ENCODE measurements around the gene TMPRSS13. TPM values are rescaled to one million over a fixed set of nuclear protein-coding genes. Genes with fewer than 3 reads are reported as not detected.

Gene TMPRSS13
- total RNA-seq, 2 experiments from 2014 or later: 0.79 to 1.1 TPM

GRCh38 chr11:117884994-117885393, 44.2 kb downstream of the TMPRSS13 start:
- ChIA-PET CTCF (ENCODE audit: unreplicated experiment) (no interaction called here), POLR2A (no interaction called here)
- no TSS peak for BruUV-seq (replicated peaks)
- intact Hi-C loops (cut with micrococcal nuclease; ENCODE audit: unreplicated experiment): no loop called here
- no peak overlapping the region for H3K27ac ChIP-seq (ENCODE audit: low read depth, low read length, poor library complexity, severe bottlenecking)
- DNase-seq (ENCODE audit: low spot score): no peak
- no peak overlapping the region for H3K4me2 ChIP-seq (ENCODE audit: low read length)
- H3K36me3 ChIP-seq (ENCODE audit: insufficient read depth, low read length): no peaks in the 10 kb centered on the region
- no peak overlapping the region for H3K4me3 ChIP-seq (ENCODE audit: low read depth, low read length, poor library complexity, severe bottlenecking)
- no peaks in the 10 kb centered on the region for H3K4me1 ChIP-seq (ENCODE audit: insufficient read depth, low read length, poor library complexity, severe bottlenecking)
- no peaks in the 10 kb centered on the region for H3K79me2 ChIP-seq (ENCODE audit: insufficient read depth, low read depth, low read length)
- no peak for TF ChIP-seq CTCF (conservative IDR thresholded peaks at IDR 0.05; ENCODE audit: low read length)
- TF ChIP-seq EZH2phosphoT487 (IDR thresholded peaks at IDR 0.05; ENCODE audit: borderline replicate concordance, low read depth, low read length): no peak
- H3K9me2 ChIP-seq (ENCODE audit: insufficient read depth, low read length): no peaks in the 10 kb centered on the region
- H4K20me1 ChIP-seq (ENCODE audit: insufficient read depth, low read length): no peaks in the 10 kb centered on the region
- H2AFZ ChIP-seq (ENCODE audit: low read length): no peak overlapping the region
- H3K9me3 ChIP-seq (ENCODE audit: low read length): no peaks in the 10 kb centered on the region

DNA sequence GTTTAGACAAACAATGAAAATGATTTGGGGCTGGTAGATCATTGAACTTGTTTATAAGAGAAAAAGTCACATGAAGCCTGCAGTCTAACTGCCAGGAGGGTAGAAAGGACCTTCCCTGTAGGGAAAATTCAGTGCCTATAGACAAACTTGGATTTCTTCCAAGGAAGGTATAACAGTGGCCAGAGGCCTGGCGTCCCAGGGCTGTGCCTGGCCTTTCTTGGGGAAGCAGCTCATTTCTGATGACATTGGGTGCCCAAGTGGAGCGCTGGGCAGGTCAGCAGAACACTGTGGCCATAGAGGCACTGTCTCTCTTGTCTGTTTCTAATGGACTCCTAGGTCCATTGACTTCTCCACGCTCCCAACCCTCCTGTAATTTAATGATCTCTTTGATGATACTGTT, 46.1 kb downstream of the TMPRSS13 start:
- no TSS peak for BruUV-seq (replicated peaks)
- Histone ChIP-seq H3K4me2 (ENCODE audit: low read length) (no peak overlapping the region), H3K27ac (ENCODE audit: low read depth, low read length, poor library complexity, severe bottlenecking) (no peak overlapping the region), H3K4me1 (ENCODE audit: insufficient read depth, low read length, poor library complexity, severe bottlenecking) (no peaks in the 10 kb centered on the region), H3K9me3 (ENCODE audit: low read length) (no peaks in the 10 kb centered on the region), H3K36me3 (ENCODE audit: insufficient read depth, low read length) (no peaks in the 10 kb centered on the region), H4K20me1 (ENCODE audit: insufficient read depth, low read length) (no peaks in the 10 kb centered on the region), H2AFZ (ENCODE audit: low read length) (no peak overlapping the region), H3K79me2 (ENCODE audit: insufficient read depth, low read depth, low read length) (no peaks in the 10 kb centered on the region), H3K9me2 (ENCODE audit: insufficient read depth, low read length) (no peaks in the 10 kb centered on the region), H3K4me3 (ENCODE audit: low read depth, low read length, poor library complexity, severe bottlenecking) (no peak overlapping the region)
- intact Hi-C loops (cut with micrococcal nuclease; ENCODE audit: unreplicated experiment): no loop called here
- TF ChIP-seq EZH2phosphoT487 (IDR thresholded peaks at IDR 0.05; ENCODE audit: borderline replicate concordance, low read depth, low read length) (no peak), CTCF (conservative IDR thresholded peaks at IDR 0.05; ENCODE audit: low read length) (no peak)
- ChIA-PET CTCF (ENCODE audit: unreplicated experiment) (no interaction called here), POLR2A (no interaction called here)
- DNase-seq (ENCODE audit: low spot score): no peak

GRCh38 chr11:117882311-117882905, 46.8 kb downstream of the TMPRSS13 start:
- POLR2A ChIA-PET: no interaction called here
- Histone ChIP-seq H2AFZ (ENCODE audit: low read length) (no peak overlapping the region), H3K4me3 (ENCODE audit: low read depth, low read length, poor library complexity, severe bottlenecking) (no peak overlapping the region), H3K4me1 (ENCODE audit: insufficient read depth, low read length, poor library complexity, severe bottlenecking) (no peaks in the 10 kb centered on the region), H3K27ac (ENCODE audit: low read depth, low read length, poor library complexity, severe bottlenecking) (no peak overlapping the region), H4K20me1 (ENCODE audit: insufficient read depth, low read length) (no peaks in the 10 kb centered on the region), H3K4me2 (ENCODE audit: low read length) (no peak overlapping the region), H3K79me2 (ENCODE audit: insufficient read depth, low read depth, low read length) (no peaks in the 10 kb centered on the region), H3K9me3 (ENCODE audit: low read length) (no peaks in the 10 kb centered on the region), H3K36me3 (ENCODE audit: insufficient read depth, low read length) (no peaks in the 10 kb centered on the region), H3K9me2 (ENCODE audit: insufficient read depth, low read length) (no peaks in the 10 kb centered on the region)
- TF ChIP-seq CTCF (conservative IDR thresholded peaks at IDR 0.05; ENCODE audit: low read length) (no peak), EZH2phosphoT487 (IDR thresholded peaks at IDR 0.05; ENCODE audit: borderline replicate concordance, low read depth, low read length) (no peak)
- no peak for DNase-seq (ENCODE audit: low spot score)
- no TSS peak for BruUV-seq (replicated peaks)
- CTCF ChIA-PET (ENCODE audit: unreplicated experiment): no interaction called here
- intact Hi-C loops (cut with micrococcal nuclease; ENCODE audit: unreplicated experiment): no loop called here

All from OCI-LY7 (cell line).